ENCODE measurements around the gene VASN. TPM values are rescaled to one million over a fixed set of nuclear protein-coding genes. Genes with fewer than 3 reads are reported as not detected.

The VASN gene
- total RNA-seq, 4 donors from 2014 or later = 3.6 to 49.0 (median 19.9) TPM

DNA sequence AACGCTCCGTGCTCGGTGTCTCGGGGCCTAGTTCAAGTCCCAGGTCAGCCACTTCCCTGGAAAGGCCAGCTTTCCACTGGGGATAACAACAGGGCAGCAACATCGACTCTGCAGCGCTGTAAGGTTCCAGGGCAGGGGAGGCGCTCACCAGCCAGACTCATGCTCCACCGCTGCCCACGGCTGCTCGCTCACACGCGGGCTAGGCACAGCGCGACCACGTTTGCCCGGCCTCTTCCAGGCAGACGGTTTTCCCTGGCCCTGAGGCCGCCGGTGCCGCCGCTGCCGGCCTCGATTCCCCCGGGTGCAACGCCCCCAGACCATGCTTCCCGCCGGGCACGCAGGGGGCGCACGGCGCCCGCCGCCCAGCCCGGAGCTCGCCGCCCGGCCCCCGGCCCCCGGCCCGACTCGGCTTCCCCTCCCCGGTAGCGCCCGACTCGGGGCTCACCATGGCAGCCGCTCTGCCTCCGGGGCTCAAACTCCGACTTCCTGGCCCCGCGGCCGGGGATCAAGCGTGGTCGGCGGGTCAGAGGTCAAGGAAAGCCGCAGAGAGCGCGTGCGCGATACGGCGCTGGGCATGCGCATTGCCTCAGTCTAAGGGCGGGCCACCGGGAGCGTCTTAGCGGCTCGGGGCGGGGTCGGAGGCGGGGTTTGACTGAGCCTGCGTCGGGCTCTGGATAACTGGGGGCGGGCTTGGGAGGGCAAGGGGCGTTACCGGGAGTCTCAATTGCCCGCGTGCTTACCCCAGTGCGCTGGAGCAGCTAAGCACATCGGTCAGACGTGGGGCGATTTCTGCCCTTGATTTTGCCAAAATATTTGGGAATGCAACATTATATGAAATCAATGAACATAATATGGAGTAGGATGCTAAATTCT lies 20.6 kb upstream of the VASN start, which contains the start of gene PAM16:
Gene PAM16, minus strand, starts transcription at position 535 of the 873 bp plus-strand sequence. Its CDS starts 87 bp downstream, at position 448.
- Histone ChIP-seq H3K27me3 (no peaks in the 10 kb centered on the region), H3K9me3 (no peaks in the 10 kb centered on the region), H3K4me3 (peak within 1 kb of the TSS; percentile 56 to 93), H3K27ac (peak within 1 kb of the TSS; percentile 79 to 88), H3K4me1 (no peaks in the 10 kb centered on the region), H3K36me3 (no peaks in the 10 kb centered on the region)
- TF ChIP-seq, protein P1, sequence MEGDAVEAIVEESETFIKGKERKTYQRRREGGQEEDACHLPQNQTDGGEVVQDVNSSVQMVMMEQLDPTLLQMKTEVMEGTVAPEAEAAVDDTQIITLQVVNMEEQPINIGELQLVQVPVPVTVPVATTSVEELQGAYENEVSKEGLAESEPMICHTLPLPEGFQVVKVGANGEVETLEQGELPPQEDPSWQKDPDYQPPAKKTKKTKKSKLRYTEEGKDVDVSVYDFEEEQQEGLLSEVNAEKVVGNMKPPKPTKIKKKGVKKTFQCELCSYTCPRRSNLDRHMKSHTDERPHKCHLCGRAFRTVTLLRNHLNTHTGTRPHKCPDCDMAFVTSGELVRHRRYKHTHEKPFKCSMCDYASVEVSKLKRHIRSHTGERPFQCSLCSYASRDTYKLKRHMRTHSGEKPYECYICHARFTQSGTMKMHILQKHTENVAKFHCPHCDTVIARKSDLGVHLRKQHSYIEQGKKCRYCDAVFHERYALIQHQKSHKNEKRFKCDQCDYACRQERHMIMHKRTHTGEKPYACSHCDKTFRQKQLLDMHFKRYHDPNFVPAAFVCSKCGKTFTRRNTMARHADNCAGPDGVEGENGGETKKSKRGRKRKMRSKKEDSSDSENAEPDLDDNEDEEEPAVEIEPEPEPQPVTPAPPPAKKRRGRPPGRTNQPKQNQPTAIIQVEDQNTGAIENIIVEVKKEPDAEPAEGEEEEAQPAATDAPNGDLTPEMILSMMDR (IDR thresholded peaks at IDR 0.05) = peak in 3 of 4 experiments; percentile 14 to 22 (median 20)
- TF ChIP-seq POLR2A (IDR thresholded peaks at IDR 0.05) = peak in 1 of 2 donors; percentile 50
- peak; percentile 97 to 98 for DNase-seq
- intact Hi-C loops (cut with DNase I; ENCODE audit: low total_unique reads) = no loop called here

DNA sequence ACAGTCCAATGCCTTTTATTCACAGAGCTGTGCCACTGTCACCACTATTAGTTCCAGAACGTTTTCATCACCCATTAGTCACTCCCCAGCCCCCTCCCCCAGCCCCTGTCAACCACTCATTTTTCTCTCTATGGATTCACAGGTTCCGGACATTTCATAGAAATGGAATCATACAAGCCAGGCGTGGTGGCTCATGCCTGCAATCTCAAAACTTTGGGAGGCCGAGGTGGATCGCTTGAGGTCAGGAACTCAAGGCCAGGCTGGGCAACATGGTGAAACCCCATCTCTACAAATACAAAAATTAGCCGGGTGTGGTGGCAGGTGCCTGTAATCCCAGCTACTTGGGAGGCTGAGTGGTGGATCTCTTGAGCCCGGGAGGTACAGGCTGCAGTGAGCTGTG lies 19.8 kb upstream of the VASN start:
- Histone ChIP-seq H3K9me3 (no peaks in the 10 kb centered on the region), H3K4me1 (no peaks in the 10 kb centered on the region), H3K27ac (peak overlapping the region in 1 of 2 donors; percentile 88), H3K27me3 (no peaks in the 10 kb centered on the region), H3K36me3 (no peaks in the 10 kb centered on the region), H3K4me3 (peak overlapping the region in 1 of 2 donors; percentile 93)
- TF ChIP-seq POLR2A (IDR thresholded peaks at IDR 0.05) = no peak
- TF ChIP-seq, protein P1 (IDR thresholded peaks at IDR 0.05) = no peak
- no peak for DNase-seq
- intact Hi-C loops (cut with DNase I; ENCODE audit: low total_unique reads) = no loop called here

DNA sequence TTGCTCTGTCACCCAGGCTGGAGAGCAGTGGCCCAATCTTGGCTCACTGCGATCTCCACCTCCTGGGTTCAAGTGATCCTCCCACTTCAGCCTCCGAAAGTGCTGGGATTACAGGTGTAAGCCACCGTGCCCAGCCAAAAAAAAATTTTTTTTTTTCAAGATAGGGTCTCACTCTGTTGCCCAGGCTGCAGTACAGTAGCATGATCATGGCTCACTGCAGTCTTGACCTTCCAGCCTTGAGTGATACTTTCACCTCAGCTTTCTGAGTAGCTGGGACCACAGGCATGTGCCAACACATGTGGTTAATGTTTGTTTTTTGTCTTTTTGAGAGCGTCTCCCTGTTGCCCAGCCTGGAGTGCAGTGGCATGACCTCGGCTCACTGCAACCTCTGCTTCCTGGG lies 18.8 kb upstream of the VASN start:
- H3K27me3 ChIP-seq = no peaks in the 10 kb centered on the region

DNA sequence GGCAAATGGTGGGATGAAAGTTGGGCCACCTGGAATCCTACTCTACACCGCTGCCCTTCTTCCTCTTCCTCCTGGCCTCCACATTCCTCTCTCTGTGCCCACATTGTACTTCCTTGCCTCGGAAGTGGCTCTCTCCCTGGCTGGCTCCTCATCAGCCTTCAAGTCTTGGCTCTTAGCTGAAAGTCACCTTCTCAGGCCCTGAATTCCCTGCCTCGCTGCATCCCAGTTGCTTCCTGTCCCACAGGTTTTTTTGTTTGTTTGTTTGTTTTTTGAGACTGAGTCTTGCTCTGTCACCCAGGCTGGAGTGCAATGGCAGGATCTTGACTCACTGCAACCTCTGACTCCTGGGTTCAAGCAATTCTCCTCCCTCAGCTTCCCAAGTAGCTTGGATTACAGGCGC lies 18.0 kb upstream of the VASN start:
- TF ChIP-seq, protein P1 (IDR thresholded peaks at IDR 0.05) = no peak
- no peak for TF ChIP-seq POLR2A (IDR thresholded peaks at IDR 0.05)
- intact Hi-C loops (cut with DNase I; ENCODE audit: low total_unique reads) = no loop called here
- Histone ChIP-seq H3K27ac (no peak overlapping the region), H3K4me3 (no peak overlapping the region), H3K36me3 (no peaks in the 10 kb centered on the region), H3K9me3 (no peaks in the 10 kb centered on the region), H3K27me3 (no peaks in the 10 kb centered on the region), H3K4me1 (no peaks in the 10 kb centered on the region)
- no peak for DNase-seq

More for the DNA sequence above, 18.8 kb upstream of the VASN start:
- H3K4me1 ChIP-seq = no peaks in the 10 kb centered on the region
- no peaks in the 10 kb centered on the region for H3K36me3 ChIP-seq
- no peak for DNase-seq
- H3K27ac ChIP-seq = no peak overlapping the region
- no peaks in the 10 kb centered on the region for H3K9me3 ChIP-seq
- H3K4me3 ChIP-seq = no peak overlapping the region
- intact Hi-C loops (cut with DNase I; ENCODE audit: low total_unique reads) = no loop called here
- no peak for TF ChIP-seq POLR2A (IDR thresholded peaks at IDR 0.05)
- TF ChIP-seq, protein P1 (IDR thresholded peaks at IDR 0.05) = no peak
